Breast epithelium (tissue), 4 donors: ENCODE results near the gene MTRFR. TPM values are rescaled to one million over a fixed set of nuclear protein-coding genes. Genes with fewer than 3 reads are reported as not detected.

Experiments
- DNase-seq, 2 donors: peaks; one replicate each; pipeline ENCODE4 v3.0.0-alpha.2; 2019; ENCODE audit warnings: low spot score in 2 of 2
- H3K27ac ChIP-seq, 2 donors: fragments of 200-600 bp; sonication (generic) in 1 of 2; one replicate each; pipeline ENCODE4 v1.5.1; 2016 to 2019; ENCODE audit warnings: mild to moderate bottlenecking in 1 of 2
- H3K27me3 ChIP-seq, 2 donors: fragments of 200-600 bp; sonication (generic) in 1 of 2; one replicate each; pipeline versions ENCODE4 v1.5.1 to v1.6.0; 2017 to 2019; ENCODE audit warnings: control low read depth in 1 of 2, mild to moderate bottlenecking in 1 of 2
- H3K36me3 ChIP-seq: fragments of 200-600 bp; one replicate; pipeline ENCODE4 v1.5.1; 2019
- H3K4me1 ChIP-seq, 2 donors: fragments of 200-600 bp; sonication (generic); one replicate each; pipeline ENCODE4 v1.5.1; 2016 to 2019; ENCODE audit warnings: control low read depth in 1 of 2
- H3K4me3 ChIP-seq, 3 donors: fragments of 200-600 bp; sonication (generic); 1 replicate in 2 of 3; 2 replicates in 1 of 3; pipeline ENCODE4 v1.5.1; 2016 to 2019; ENCODE audit warnings: mild to moderate bottlenecking in 3 of 3, moderate library complexity in 2 of 3
- H3K9me3 ChIP-seq, 2 donors: fragments of 200-600 bp; sonication (generic) in 1 of 2; one replicate each; pipeline ENCODE4 v1.5.1; 2016 to 2019; ENCODE audit warnings: control low read depth in 1 of 2
- POLR2A ChIP-seq: fragments of 450-650 bp; IDR thresholded peaks from one replicate; pipeline ENCODE4 v1.6.1; 2016; ENCODE audit warnings: antibody characterized with exemption, mild to moderate bottlenecking, moderate library complexity
- POLR2AphosphoS5 ChIP-seq, 3 donors: sonication (generic); formaldehyde crosslinking; IDR thresholded peaks; one replicate each; pipeline ENCODE4 v1.6.1; 2017; ENCODE audit warnings: antibody characterized with exemption in 3 of 3
- intact Hi-C: fragments of 100-400 bp; cut with DNase I; formaldehyde crosslinking; loops from one replicate; pipeline ENCODE4 v1.15.1; 2023; ENCODE audit warnings: low total_unique reads
- total RNA-seq, 3 donors: library from RNA; depleted of rRNA; stranded (reverse); fragments of >200 nt; gene quantifications; one replicate each; pipeline ENCODE4 v1.1.0, GENCODE V29; 2016
- TF ChIP-seq, protein P1 (sequence below), 3 donors: fragments of 450-650 bp; IDR thresholded peaks; one replicate each; pipeline ENCODE4 v1.5.1; 2016 to 2017; ENCODE audit warnings: antibody characterized with exemption in 3 of 3, mild to moderate bottlenecking in 3 of 3, moderate library complexity in 3 of 3

Gene MTRFR
- total RNA-seq, 3 donors from 2014 or later, result 5.6 to 8.8 (median 8.6) TPM

DNA sequence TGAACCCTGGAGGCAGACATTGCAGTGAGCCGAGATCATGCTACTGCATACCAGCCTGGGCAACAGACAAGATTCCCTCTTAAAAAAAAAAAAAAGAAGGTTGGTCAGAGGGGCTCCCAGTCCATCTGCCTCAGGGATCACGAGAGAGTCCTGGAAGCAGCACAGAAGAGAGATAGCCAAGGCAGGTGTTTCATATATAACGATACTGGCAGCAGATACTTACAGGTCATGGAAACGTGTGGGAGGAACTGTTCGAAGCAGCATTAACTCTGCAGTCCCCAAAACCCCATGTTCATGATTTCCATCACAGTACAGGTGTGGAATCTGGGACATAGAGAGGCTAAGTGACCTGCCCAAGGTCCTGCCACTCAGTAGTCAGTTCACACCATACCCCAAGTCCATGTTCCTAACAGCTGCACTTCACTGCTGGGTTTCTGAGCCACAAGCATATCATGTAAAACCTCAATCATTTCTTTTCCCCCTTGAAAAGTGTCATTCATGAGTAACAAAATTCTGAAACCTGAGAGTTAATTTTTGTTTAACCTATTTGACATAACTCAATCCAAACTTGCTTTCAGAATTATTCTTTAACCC lies 21.7 kb downstream of the MTRFR start:
- Histone ChIP-seq H3K4me1 (peaks cover 2 to 7% of the 10 kb centered on the region in 2 donors), H3K27ac (no peak overlapping the region), H3K36me3 (no peaks in the 10 kb centered on the region), H3K27me3 (no peaks in the 10 kb centered on the region), H3K4me3 (no peak overlapping the region), H3K9me3 (no peaks in the 10 kb centered on the region)
- intact Hi-C loops, result no loop called here
- no peak for DNase-seq
- no peak for TF ChIP-seq POLR2AphosphoS5 (IDR thresholded peaks at IDR 0.05)
- TF ChIP-seq POLR2A, result no peak
- TF ChIP-seq, protein P1, sequence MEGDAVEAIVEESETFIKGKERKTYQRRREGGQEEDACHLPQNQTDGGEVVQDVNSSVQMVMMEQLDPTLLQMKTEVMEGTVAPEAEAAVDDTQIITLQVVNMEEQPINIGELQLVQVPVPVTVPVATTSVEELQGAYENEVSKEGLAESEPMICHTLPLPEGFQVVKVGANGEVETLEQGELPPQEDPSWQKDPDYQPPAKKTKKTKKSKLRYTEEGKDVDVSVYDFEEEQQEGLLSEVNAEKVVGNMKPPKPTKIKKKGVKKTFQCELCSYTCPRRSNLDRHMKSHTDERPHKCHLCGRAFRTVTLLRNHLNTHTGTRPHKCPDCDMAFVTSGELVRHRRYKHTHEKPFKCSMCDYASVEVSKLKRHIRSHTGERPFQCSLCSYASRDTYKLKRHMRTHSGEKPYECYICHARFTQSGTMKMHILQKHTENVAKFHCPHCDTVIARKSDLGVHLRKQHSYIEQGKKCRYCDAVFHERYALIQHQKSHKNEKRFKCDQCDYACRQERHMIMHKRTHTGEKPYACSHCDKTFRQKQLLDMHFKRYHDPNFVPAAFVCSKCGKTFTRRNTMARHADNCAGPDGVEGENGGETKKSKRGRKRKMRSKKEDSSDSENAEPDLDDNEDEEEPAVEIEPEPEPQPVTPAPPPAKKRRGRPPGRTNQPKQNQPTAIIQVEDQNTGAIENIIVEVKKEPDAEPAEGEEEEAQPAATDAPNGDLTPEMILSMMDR (IDR thresholded peaks at IDR 0.05), result no peak

DNA sequence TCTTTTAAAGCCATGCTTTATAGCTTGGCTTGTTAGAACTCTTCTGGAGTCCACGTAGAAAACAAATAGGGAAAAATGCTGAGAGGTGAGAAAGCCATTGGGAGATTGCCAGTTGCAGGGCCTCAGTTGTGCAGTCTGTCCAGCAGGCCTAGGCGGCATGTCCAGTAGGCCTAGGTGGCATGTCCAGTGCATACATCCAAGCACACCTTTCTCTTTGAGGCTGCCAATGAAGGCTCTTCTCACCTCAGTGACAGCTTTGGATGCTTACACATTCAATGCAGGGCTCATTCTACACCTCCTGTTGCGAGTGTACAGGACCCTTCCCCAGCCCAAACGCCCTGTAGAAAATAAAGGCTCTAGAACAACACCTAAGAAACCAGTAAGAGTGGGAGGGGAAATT lies 25.4 kb downstream of the MTRFR start:
- TF ChIP-seq, protein P1 (IDR thresholded peaks at IDR 0.05), result no peak
- TF ChIP-seq POLR2A (no peak), POLR2AphosphoS5 (IDR thresholded peaks at IDR 0.05) (no peak)
- no peaks in the 10 kb centered on the region for H3K9me3 ChIP-seq
- H3K27ac ChIP-seq, result no peak overlapping the region
- no peak for DNase-seq
- H3K4me3 ChIP-seq, result no peak overlapping the region
- H3K4me1 ChIP-seq, result no peaks in the 10 kb centered on the region
- intact Hi-C loops, result no loop called here
- H3K27me3 ChIP-seq, result no peaks in the 10 kb centered on the region
- no peaks in the 10 kb centered on the region for H3K36me3 ChIP-seq

- no peak overlapping the region for H3K27ac ChIP-seq
- H3K27me3 ChIP-seq, result no peaks in the 10 kb centered on the region
- no peak overlapping the region for H3K4me3 ChIP-seq
- no peaks in the 10 kb centered on the region for H3K9me3 ChIP-seq
- no peak for DNase-seq
- H3K4me1 ChIP-seq, result no peaks in the 10 kb centered on the region
- intact Hi-C loops, result no loop called here
- H3K36me3 ChIP-seq, result no peaks in the 10 kb centered on the region
- TF ChIP-seq POLR2AphosphoS5 (IDR thresholded peaks at IDR 0.05), result no peak
- TF ChIP-seq, protein P1 (IDR thresholded peaks at IDR 0.05), result no peak
- no peak for TF ChIP-seq POLR2A
Measured at GRCh38 chr12:123260081-123260480, 26.8 kb downstream of the MTRFR start.

- no peaks in the 10 kb centered on the region for H3K9me3 ChIP-seq
- H3K27me3 ChIP-seq, result no peaks in the 10 kb centered on the region
- H3K36me3 ChIP-seq, result no peaks in the 10 kb centered on the region
- intact Hi-C loops, result no loop called here
- DNase-seq, result no peak
- no peaks in the 10 kb centered on the region for H3K4me1 ChIP-seq
- TF ChIP-seq POLR2A, result no peak
- no peak for TF ChIP-seq POLR2AphosphoS5 (IDR thresholded peaks at IDR 0.05)
- TF ChIP-seq, protein P1 (IDR thresholded peaks at IDR 0.05), result no peak
- H3K27ac ChIP-seq, result no peak overlapping the region
- H3K4me3 ChIP-seq, result no peak overlapping the region
Measured at GRCh38 chr12:123261196-123261595, 28.0 kb downstream of the MTRFR start.

GRCh38 chr12:123263196-123263817 lies 30.1 kb downstream of the MTRFR start:
- no peaks in the 10 kb centered on the region for H3K9me3 ChIP-seq
- peaks cover 5% of the 10 kb centered on the region in 2 donors for H3K4me1 ChIP-seq
- no peak overlapping the region for H3K4me3 ChIP-seq
- TF ChIP-seq POLR2AphosphoS5 (IDR thresholded peaks at IDR 0.05), result no peak
- TF ChIP-seq POLR2A, result no peak
- no peak overlapping the region for H3K27ac ChIP-seq
- no peak for DNase-seq
- no peaks in the 10 kb centered on the region for H3K36me3 ChIP-seq
- no peaks in the 10 kb centered on the region for H3K27me3 ChIP-seq
- intact Hi-C loops, result no loop called here
